Measurements from ENCODE around the gene HAUS5. TPM values are rescaled to one million over a fixed set of nuclear protein-coding genes. Genes with fewer than 3 reads are reported as not detected.

HAUS5 gene
- total and polyA plus RNA-seq, 4 experiments from 2014 or later: 7.8 to 29.3 (median 18.8) TPM

- peaks cover 0 to 2% (median 0%) of the 10 kb centered on the region in 8 donors for H3K9me3 Mint-ChIP-seq
- ChIA-PET CTCF (ENCODE audit: partially characterized antibody) (interaction anchor here (0.7 to 1.2 kb wide), 3 partner anchors 9 to 48 kb away, joined by 3 read pairs; partner anchors contain the start of gene COX6B1), POLR2A (ENCODE audit: partially characterized antibody) (no interaction called here)
Observed at GRCh38 chr19:35656700-35657099, 44.2 kb downstream of the HAUS5 start.

DNA sequence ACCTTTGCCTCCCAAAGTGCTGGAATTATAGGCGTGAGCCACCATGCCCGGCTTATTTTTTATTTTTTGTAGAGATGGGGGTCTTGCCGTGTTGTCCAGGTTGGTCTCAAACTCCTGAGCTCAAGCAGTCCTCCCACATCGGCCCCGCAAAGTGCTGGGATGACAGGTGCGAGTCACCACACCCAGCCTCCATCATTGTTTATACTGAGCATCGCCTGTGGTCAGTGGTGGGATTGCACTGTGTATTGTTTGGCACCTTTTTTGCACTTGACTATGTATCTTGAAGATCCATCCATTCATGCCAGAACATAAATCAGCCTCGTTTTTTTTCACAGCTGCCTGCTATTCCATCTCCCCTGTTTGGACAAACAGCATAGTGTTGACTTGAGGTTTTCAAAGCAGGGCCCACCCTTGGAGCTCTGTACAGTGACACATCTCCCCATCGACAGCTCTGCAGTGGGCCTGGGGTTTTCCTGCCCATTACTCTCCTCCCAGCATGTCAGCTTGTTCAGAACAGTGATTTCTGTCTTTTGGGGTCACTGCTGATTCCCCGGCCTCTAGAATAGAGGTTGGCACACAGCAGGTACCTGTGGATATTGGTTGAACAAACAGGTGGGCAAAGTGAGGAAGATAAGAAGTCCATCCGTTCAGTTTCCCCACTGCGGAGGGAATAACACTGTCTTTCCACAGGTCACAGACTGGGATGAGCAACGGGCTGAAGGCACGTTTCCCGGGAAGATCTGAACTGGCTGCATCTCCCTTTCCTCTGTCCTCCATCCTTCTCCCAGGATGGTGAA, 45.6 kb downstream of the HAUS5 start:
- Histone ChIP-seq H3K27me3 (ENCODE audit: insufficient read depth, low read length) (no peaks in the 10 kb centered on the region), H3K4me1 (ENCODE audit: insufficient read depth, low read length) (no peaks in the 10 kb centered on the region), H3K36me3 (ENCODE audit: insufficient read depth, low read length) (peaks cover 42% of the 10 kb centered on the region), H3K4me3 (ENCODE audit: low read length in 2 of 2) (no peak overlapping the region), H3K27ac (ENCODE audit: low read depth, low read length) (no peak overlapping the region), H3K9me3 (ENCODE audit: control insufficient read depth in 1 of 2, low read length in 2 of 2) (no peaks in the 10 kb centered on the region)
- H3K27ac Mint-ChIP-seq: peak overlapping the region in 3 of 7 donors; percentile 2 to 32 (median 6)
- no peaks in the 10 kb centered on the region for H3K27me3 Mint-ChIP-seq
- peaks cover 5 to 13% (median 10%) of the 10 kb centered on the region in 4 donors for H3K4me1 Mint-ChIP-seq
- CTCF ChIA-PET (ENCODE audit: partially characterized antibody): interaction anchor here (0.6 kb wide), 1 partner anchor 559 kb away, joined by 3 read pairs; no protein-coding TSS in a partner anchor
- H3K36me3 Mint-ChIP-seq: peaks cover 30 to 60% of the 10 kb centered on the region in 2 donors
- peaks cover 0 to 2% (median 0%) of the 10 kb centered on the region in 8 donors for H3K9me3 Mint-ChIP-seq
- H3K4me3 Mint-ChIP-seq: no peak overlapping the region
- POLR2A ChIA-PET (ENCODE audit: partially characterized antibody): no interaction called here
- DNase-seq: no peak
- intact Hi-C loops (cut with micrococcal nuclease): no loop called here

More at GRCh38 chr19:35656700-35657099, 44.2 kb downstream of the HAUS5 start:
- no peak for DNase-seq
- peaks cover 32 to 57% of the 10 kb centered on the region in 2 donors for H3K36me3 Mint-ChIP-seq
- intact Hi-C loops (cut with micrococcal nuclease): no loop called here
- no peaks in the 10 kb centered on the region for H3K27me3 ChIP-seq (ENCODE audit: insufficient read depth, low read length)
- no peak overlapping the region for H3K27ac ChIP-seq (ENCODE audit: low read depth, low read length)
- no peak overlapping the region for H3K27ac Mint-ChIP-seq
- no peaks in the 10 kb centered on the region for H3K27me3 Mint-ChIP-seq
- H3K4me1 ChIP-seq (ENCODE audit: insufficient read depth, low read length): no peaks in the 10 kb centered on the region
- peaks cover 42% of the 10 kb centered on the region for H3K36me3 ChIP-seq (ENCODE audit: insufficient read depth, low read length)
- H3K4me3 Mint-ChIP-seq: no peak overlapping the region
- H3K4me1 Mint-ChIP-seq: peaks cover 7 to 14% (median 10%) of the 10 kb centered on the region in 4 donors
- no peak overlapping the region for H3K4me3 ChIP-seq (ENCODE audit: low read length in 2 of 2)
- H3K9me3 ChIP-seq (ENCODE audit: control insufficient read depth in 1 of 2, low read length in 2 of 2): no peaks in the 10 kb centered on the region

GRCh38 chr19:35661995-35662340, 49.4 kb downstream of the HAUS5 start:
- no peak for DNase-seq
- H3K27me3 ChIP-seq (ENCODE audit: insufficient read depth, low read length): no peaks in the 10 kb centered on the region
- H3K4me1 Mint-ChIP-seq: peaks cover 0 to 6% (median 3%) of the 10 kb centered on the region in 4 donors
- H3K4me3 Mint-ChIP-seq: no peak overlapping the region
- peaks cover 15% of the 10 kb centered on the region for H3K36me3 ChIP-seq (ENCODE audit: insufficient read depth, low read length)
- H3K9me3 Mint-ChIP-seq: peaks cover 0 to 2% (median 0%) of the 10 kb centered on the region in 8 donors
- no peaks in the 10 kb centered on the region for H3K4me1 ChIP-seq (ENCODE audit: insufficient read depth, low read length)
- ChIA-PET CTCF (ENCODE audit: partially characterized antibody) (interaction anchor here (0.6 to 1.4 kb wide), 2 partner anchors 8 to 288 kb away, joined by 3 read pairs; no protein-coding TSS in a partner anchor), POLR2A (ENCODE audit: partially characterized antibody) (no interaction called here)
- H3K9me3 ChIP-seq (ENCODE audit: control insufficient read depth in 1 of 2, low read length in 2 of 2): no peaks in the 10 kb centered on the region
- no peak overlapping the region for H3K27ac ChIP-seq (ENCODE audit: low read depth, low read length)
- H3K4me3 ChIP-seq (ENCODE audit: low read length in 2 of 2): no peak overlapping the region
- no peaks in the 10 kb centered on the region for H3K27me3 Mint-ChIP-seq
- intact Hi-C loops (cut with micrococcal nuclease): no loop called here
- no peak overlapping the region for H3K27ac Mint-ChIP-seq
- peaks cover 7 to 38% of the 10 kb centered on the region in 2 donors for H3K36me3 Mint-ChIP-seq

DNA sequence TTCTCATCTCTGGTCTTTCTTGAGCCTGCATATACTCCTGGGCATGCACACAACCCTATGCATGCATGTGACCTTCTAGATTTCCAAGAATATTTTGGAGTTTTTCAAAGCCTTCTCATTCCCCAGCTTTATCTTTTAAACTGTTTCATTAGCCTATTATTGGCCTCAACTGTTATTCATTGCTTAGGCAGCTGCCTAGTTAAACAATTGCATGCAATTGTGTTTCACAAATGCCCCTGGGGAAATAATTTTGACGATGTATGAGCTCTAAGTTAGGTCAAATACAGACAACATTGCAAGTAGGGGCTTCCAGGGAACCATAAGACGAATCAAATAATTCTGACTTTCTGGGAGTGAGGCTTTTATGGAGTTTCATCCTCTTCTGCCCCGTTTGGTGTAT, 51.4 kb downstream of the HAUS5 start:
- peak overlapping the region in 1 of 8 donors; percentile 31 for H3K4me3 Mint-ChIP-seq
- Histone ChIP-seq H3K27me3 (ENCODE audit: insufficient read depth, low read length) (no peaks in the 10 kb centered on the region), H3K4me1 (ENCODE audit: insufficient read depth, low read length) (no peaks in the 10 kb centered on the region), H3K27ac (ENCODE audit: low read depth, low read length) (no peak overlapping the region), H3K9me3 (ENCODE audit: control insufficient read depth in 1 of 2, low read length in 2 of 2) (no peaks in the 10 kb centered on the region), H3K36me3 (ENCODE audit: insufficient read depth, low read length) (no peaks in the 10 kb centered on the region), H3K4me3 (ENCODE audit: low read length in 2 of 2) (no peak overlapping the region)
- no peaks in the 10 kb centered on the region for H3K27me3 Mint-ChIP-seq
- CTCF ChIA-PET (ENCODE audit: partially characterized antibody): no interaction called here
- no peak overlapping the region for H3K27ac Mint-ChIP-seq
- intact Hi-C loops (cut with micrococcal nuclease): no loop called here
- peaks cover 0 to 5% (median under 1%) of the 10 kb centered on the region in 4 donors for H3K4me1 Mint-ChIP-seq
- no peak for DNase-seq
- peaks cover 0 to 2% (median 0%) of the 10 kb centered on the region in 8 donors for H3K9me3 Mint-ChIP-seq
- POLR2A ChIA-PET (ENCODE audit: partially characterized antibody): interaction anchor here (0.6 to 1.6 kb wide), 2 partner anchors 9 to 16 kb away, joined by 3 to 5 read pairs; partner anchors contain the start of gene COX6B1
- peaks cover 0 to 23% of the 10 kb centered on the region in 2 donors for H3K36me3 Mint-ChIP-seq

DNA sequence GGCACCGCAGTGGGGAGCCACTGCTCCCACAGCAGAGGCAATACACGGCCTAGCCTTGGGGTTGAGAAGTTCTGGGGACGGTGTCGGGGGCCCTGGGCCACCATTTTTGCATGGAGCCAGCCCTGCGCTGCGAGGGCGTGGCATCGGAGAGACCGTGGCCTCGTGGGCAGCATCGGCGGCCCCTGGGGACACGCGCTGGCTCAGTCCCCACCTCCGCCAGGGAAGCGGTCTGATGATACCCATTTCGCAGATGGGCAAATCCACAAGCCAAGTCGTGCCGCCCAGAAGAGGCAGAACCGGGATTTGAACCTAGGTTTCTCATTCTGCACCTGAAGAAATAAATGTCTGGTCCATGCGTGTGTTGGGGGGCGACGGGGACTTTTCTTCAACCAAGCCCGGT, 52.6 kb downstream of the HAUS5 start:
- ChIA-PET CTCF (ENCODE audit: partially characterized antibody) (no interaction called here), POLR2A (ENCODE audit: partially characterized antibody) (interaction anchor here (1.6 kb wide), 1 partner anchor 17 kb away, joined by 5 read pairs; the partner anchor contains the start of gene COX6B1)

GRCh38 chr19:35665604-35666003, 53.1 kb downstream of the HAUS5 start:
- Mint-ChIP-seq H3K4me3 (no peak overlapping the region), H3K27ac (no peak overlapping the region), H3K4me1 (peaks cover 0 to 5% (median under 1%) of the 10 kb centered on the region in 4 donors), H3K36me3 (peaks cover 0 to 17% of the 10 kb centered on the region in 2 donors), H3K9me3 (peaks cover 0 to 2% (median 0%) of the 10 kb centered on the region in 8 donors), H3K27me3 (peaks cover 6 to 8% of the 10 kb centered on the region in 2 donors)
- Histone ChIP-seq H3K4me1 (ENCODE audit: insufficient read depth, low read length) (no peaks in the 10 kb centered on the region), H3K36me3 (ENCODE audit: insufficient read depth, low read length) (no peaks in the 10 kb centered on the region), H3K9me3 (ENCODE audit: control insufficient read depth in 1 of 2, low read length in 2 of 2) (no peaks in the 10 kb centered on the region), H3K27ac (ENCODE audit: low read depth, low read length) (no peak overlapping the region), H3K27me3 (ENCODE audit: insufficient read depth, low read length) (no peaks in the 10 kb centered on the region), H3K4me3 (ENCODE audit: low read length in 2 of 2) (no peak overlapping the region)
- ChIA-PET CTCF (ENCODE audit: partially characterized antibody) (no interaction called here), POLR2A (ENCODE audit: partially characterized antibody) (no interaction called here)
- DNase-seq: no peak
- intact Hi-C loops (cut with micrococcal nuclease): no loop called here

More for the DNA sequence above, 52.6 kb downstream of the HAUS5 start:
- Mint-ChIP-seq H3K4me1 (peaks cover 0 to 5% (median under 1%) of the 10 kb centered on the region in 4 donors), H3K27me3 (peaks cover 6 to 7% of the 10 kb centered on the region in 2 donors), H3K27ac (no peak overlapping the region), H3K9me3 (peaks cover 0 to 2% (median 0%) of the 10 kb centered on the region in 8 donors), H3K4me3 (no peak overlapping the region), H3K36me3 (peaks cover 0 to 19% of the 10 kb centered on the region in 2 donors)
- no peaks in the 10 kb centered on the region for H3K4me1 ChIP-seq (ENCODE audit: insufficient read depth, low read length)
- no peaks in the 10 kb centered on the region for H3K27me3 ChIP-seq (ENCODE audit: insufficient read depth, low read length)
- no peak overlapping the region for H3K27ac ChIP-seq (ENCODE audit: low read depth, low read length)
- DNase-seq: no peak
- H3K36me3 ChIP-seq (ENCODE audit: insufficient read depth, low read length): no peaks in the 10 kb centered on the region
- no peaks in the 10 kb centered on the region for H3K9me3 ChIP-seq (ENCODE audit: control insufficient read depth in 1 of 2, low read length in 2 of 2)
- intact Hi-C loops (cut with micrococcal nuclease): no loop called here
- H3K4me3 ChIP-seq (ENCODE audit: low read length in 2 of 2): no peak overlapping the region

DNA sequence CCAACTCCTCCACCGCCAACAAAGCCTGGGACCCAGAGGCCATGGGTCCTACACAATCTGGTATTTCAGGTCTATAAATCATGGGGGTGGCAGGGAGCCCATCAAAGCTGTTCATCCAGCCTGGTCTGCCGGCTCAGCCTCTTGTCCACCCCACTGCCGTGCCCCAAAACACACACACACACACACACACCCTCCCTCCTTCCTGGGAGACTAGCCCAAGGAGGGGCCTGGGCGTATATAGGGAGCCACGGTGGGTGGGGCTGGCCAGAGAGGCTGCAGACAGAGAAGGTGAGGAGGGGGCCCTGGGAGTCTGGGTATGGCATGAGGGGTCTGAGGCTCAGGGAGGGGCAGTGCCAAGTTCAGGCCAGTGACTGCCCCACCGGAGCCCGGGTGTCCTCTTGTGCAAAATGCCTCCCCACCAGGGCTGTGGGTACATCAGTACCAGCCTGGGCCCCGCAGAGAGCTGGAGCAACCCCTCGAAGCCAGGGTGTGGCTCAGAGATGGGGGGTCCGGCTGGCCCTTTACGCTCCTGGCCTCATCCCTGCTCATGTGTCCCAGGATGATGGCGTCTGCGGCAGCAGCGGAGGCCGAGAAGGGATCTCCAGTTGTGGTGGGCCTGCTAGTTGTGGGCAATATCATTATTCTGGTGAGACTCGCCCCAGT, 53.8 kb downstream of the HAUS5 start, which contains the start of gene UPK1A:
TSS of gene UPK1A (plus strand) at position 267 of the 663 bp plus-strand sequence. CDS start at position 563, 296 bp downstream.
- Histone ChIP-seq H3K4me3 (ENCODE audit: low read length in 2 of 2) (no peak within 1 kb of the TSS), H3K36me3 (ENCODE audit: insufficient read depth, low read length) (no peaks in the 10 kb centered on the region), H3K4me1 (ENCODE audit: insufficient read depth, low read length) (no peaks in the 10 kb centered on the region), H3K27me3 (ENCODE audit: insufficient read depth, low read length) (no peaks in the 10 kb centered on the region), H3K27ac (ENCODE audit: low read depth, low read length) (no peak within 1 kb of the TSS), H3K9me3 (ENCODE audit: control insufficient read depth in 1 of 2, low read length in 2 of 2) (no peaks in the 10 kb centered on the region)
- Mint-ChIP-seq H3K27ac (peak within 1 kb of the TSS in 1 of 7 donors; percentile 51), H3K4me1 (peaks cover 0 to 5% (median under 1%) of the 10 kb centered on the region in 4 donors), H3K36me3 (peaks cover 0 to 13% of the 10 kb centered on the region in 2 donors), H3K4me3 (no peak within 1 kb of the TSS), H3K9me3 (peaks cover 0 to 2% (median 0%) of the 10 kb centered on the region in 8 donors), H3K27me3 (peaks cover 9 to 10% of the 10 kb centered on the region in 2 donors)
- CTCF ChIA-PET (ENCODE audit: partially characterized antibody): no interaction called here
- DNase-seq: no peak
- intact Hi-C loops (cut with micrococcal nuclease): no loop called here
- POLR2A ChIA-PET (ENCODE audit: partially characterized antibody): interaction anchor here (0.5 kb wide), 1 partner anchor 85 kb away, joined by 3 read pairs; no protein-coding TSS in a partner anchor

Data from CD4-positive, alpha-beta memory T cell (primary cell).